ENCODE data around the gene EIF3I. TPM values are rescaled to one million over a fixed set of nuclear protein-coding genes. Genes with fewer than 3 reads are reported as not detected.

The EIF3I gene
- total RNA-seq, 2 donors from 2014 or later, result 142 to 264 TPM

- H3K36me3 ChIP-seq, result no peaks in the 10 kb centered on the region
- intact Hi-C loops (cut with DNase I), result loop anchor here (10.0 kb wide), 1 partner anchor 87 kb away; the partner anchor contains the start of gene MARCKSL1
- TF ChIP-seq CTCF (IDR thresholded peaks at IDR 0.05), result no peak
- H3K27ac ChIP-seq, result peak overlapping the region; percentile 63
- no peak overlapping the region for H3K4me3 ChIP-seq
- H3K9ac ChIP-seq (ENCODE audit: low read depth in 2 of 2, low read length in 2 of 2), result no peak overlapping the region
- DNase-seq, result no peak
- H3K4me1 ChIP-seq, result peaks cover 10% of the 10 kb centered on the region
- no peaks in the 10 kb centered on the region for H3K27me3 ChIP-seq
- H3K9me3 ChIP-seq, result no peaks in the 10 kb centered on the region
Observed at GRCh38 chr1:32247452-32247851, 25.2 kb downstream of the EIF3I start.

- intact Hi-C loops (cut with DNase I), result loop anchor here (10.0 kb wide), 1 partner anchor 87 kb away; the partner anchor contains the start of gene MARCKSL1
- H3K27ac ChIP-seq, result peak overlapping the region; percentile 63
- no peaks in the 10 kb centered on the region for H3K27me3 ChIP-seq
- H3K4me3 ChIP-seq, result no peak overlapping the region
- no peaks in the 10 kb centered on the region for H3K9me3 ChIP-seq
- peak; percentile 93 for DNase-seq
- peak overlapping the region in 1 of 2 donors; percentile 46 for H3K9ac ChIP-seq (ENCODE audit: low read depth in 2 of 2, low read length in 2 of 2)
- H3K4me1 ChIP-seq, result peaks cover 10% of the 10 kb centered on the region
- peak; percentile 84 for TF ChIP-seq CTCF (IDR thresholded peaks at IDR 0.05)
- H3K36me3 ChIP-seq, result no peaks in the 10 kb centered on the region
Observed at GRCh38 chr1:32247983-32248889, 26.0 kb downstream of the EIF3I start.

GRCh38 chr1:32249831-32250525 lies 27.8 kb downstream of the EIF3I start:
- peak; percentile 47 for DNase-seq
- Histone ChIP-seq H3K9ac (ENCODE audit: low read depth in 2 of 2, low read length in 2 of 2) (peak overlapping the region in 1 of 2 donors; percentile 51), H3K9me3 (no peaks in the 10 kb centered on the region), H3K4me3 (no peak overlapping the region), H3K36me3 (no peaks in the 10 kb centered on the region), H3K27ac (peak overlapping the region; percentile 68), H3K4me1 (peaks cover 10% of the 10 kb centered on the region), H3K27me3 (no peaks in the 10 kb centered on the region)
- TF ChIP-seq CTCF (IDR thresholded peaks at IDR 0.05), result no peak
- intact Hi-C loops (cut with DNase I), result loop anchor here (10.0 kb wide), 1 partner anchor 85 kb away; the partner anchor contains the start of gene MARCKSL1

- TF ChIP-seq CTCF (IDR thresholded peaks at IDR 0.05), result no peak
Observed at GRCh38 chr1:32250893-32251716, 28.9 kb downstream of the EIF3I start, which contains the start of gene LCK. TSS of gene LCK (plus strand) at chr1:32251265. CDS start at chr1:32274330, 23,065 bp downstream.

More at GRCh38 chr1:32250893-32251716, 28.9 kb downstream of the EIF3I start, which contains the start of gene LCK:
- Histone ChIP-seq H3K9ac (ENCODE audit: low read depth in 2 of 2, low read length in 2 of 2) (peak within 1 kb of the TSS; percentile 51 to 63), H3K4me1 (peaks cover 10% of the 10 kb centered on the region), H3K27me3 (no peaks in the 10 kb centered on the region), H3K9me3 (no peaks in the 10 kb centered on the region), H3K4me3 (peak within 1 kb of the TSS; percentile 10), H3K27ac (peak within 1 kb of the TSS; percentile 68), H3K36me3 (no peaks in the 10 kb centered on the region)
- no peak for DNase-seq
- intact Hi-C loops (cut with DNase I), result no loop called here
